ENCODE results near the gene RUNX1. TPM values are rescaled to one million over a fixed set of nuclear protein-coding genes. Genes with fewer than 3 reads are reported as not detected.
A peak's percentile ranks its signal among the peaks of the same experiment; 100 is the strongest.

RUNX1 gene
- total and polyA plus RNA-seq, 2 of the 13 experiments (the other 11 are each of a cell fraction or from before 2014, with no cell fraction given) = 5.4 to 6.4 TPM

GRCh38 chr21:34836103-34836932 lies 212.8 kb downstream of the RUNX1 start (continued):
- TF ChIP-seq ZNF276 (CRISPR knock-in tag; IDR thresholded peaks at IDR 0.05; ENCODE audit: low read depth) (no peak), GABPB1 (CRISPR knock-in tag; IDR thresholded peaks at IDR 0.05) (peak; percentile 18; the same call in 1 of the 2 replicates), SRSF9 (IDR thresholded peaks at IDR 0.05; ENCODE audit: borderline replicate concordance, insufficient read depth, low read depth, low read length, poor library complexity, severe bottlenecking) (no peak), ELF3 (CRISPR knock-in tag; IDR thresholded peaks at IDR 0.05) (peak; percentile 25; the same call in 1 of the 2 replicates), ZFP1 (CRISPR knock-in tag; IDR thresholded peaks at IDR 0.05) (0 out of 2 replicates have a peak, but pooled peaks have one; percentile 2), UBTF (CRISPR knock-in tag; IDR thresholded peaks at IDR 0.05) (0 out of 2 replicates have a peak, but pooled peaks have one; percentile 23), PHF20 (CRISPR knock-in tag; IDR thresholded peaks at IDR 0.05) (peak; percentile 43; the same call in 1 of the 2 replicates), THAP11 (CRISPR knock-in tag; IDR thresholded peaks at IDR 0.05) (no peak; the same call in 1 of the 2 replicates), ZNF75D (CRISPR knock-in tag; IDR thresholded peaks at IDR 0.05; ENCODE audit: borderline replicate concordance) (no peak), ATAD3A (CRISPR knock-in tag; IDR thresholded peaks at IDR 0.05) (no peak), SETDB1 (CRISPR knock-in tag; IDR thresholded peaks at IDR 0.05; ENCODE audit: borderline replicate concordance) (no peak), HMGXB3 (CRISPR knock-in tag; IDR thresholded peaks at IDR 0.05; ENCODE audit: borderline replicate concordance) (no peak), KDM5B (CRISPR knock-in tag; IDR thresholded peaks at IDR 0.05; ENCODE audit: borderline replicate concordance) (no peak), FOXO4 (CRISPR knock-in tag; conservative IDR thresholded peaks at IDR 0.05) (no peak), KMT2A (CRISPR knock-in tag; IDR thresholded peaks at IDR 0.05) (no peak; the same call in 1 of the 2 replicates), ZNF253 (CRISPR knock-in tag; IDR thresholded peaks at IDR 0.05; ENCODE audit: borderline replicate concordance) (no peak), GABPA (IDR thresholded peaks at IDR 0.05; ENCODE audit: low read depth, low read length) (no peak), GABPA (CRISPR knock-in tag; IDR thresholded peaks at IDR 0.05; ENCODE audit: low read depth) (0 out of 2 replicates have a peak, but pooled peaks have one; percentile 25)

Data from HepG2 (cell line).